ENCODE measurements around the gene ERN2.

- TF ChIP-seq CTCF (conservative IDR thresholded peaks at IDR 0.05; ENCODE audit: low read length) (no peak), EZH2phosphoT487 (IDR thresholded peaks at IDR 0.05; ENCODE audit: borderline replicate concordance) (no peak)
Measured at GRCh38 chr16:23757116-23757515, 44.1 kb upstream of the ERN2 start.

Data from Loucy (cell line).